Hepatocyte (in vitro differentiated cells): Measurements from ENCODE around the gene SLC9A7. TPM values are rescaled to one million over a fixed set of nuclear protein-coding genes. Genes with fewer than 3 reads are reported as not detected.

ENCODE experiments used
- DNase-seq: peaks from one replicate; pipeline ENCODE4 v3.0.0-alpha.2; 2016; ENCODE audit warnings: low spot score
- H2AFZ ChIP-seq: fragments of 200-600 bp; sonication (generic); 2 replicates; pipeline ENCODE4 v1.6.0; 2016; ENCODE audit warnings: antibody characterized with exemption, mild to moderate bottlenecking
- H3K27ac ChIP-seq: fragments of 200-600 bp; sonication (generic); 2 replicates; pipeline ENCODE4 v1.5.1; 2016; ENCODE audit warnings: mild to moderate bottlenecking
- H3K27me3 ChIP-seq: fragments of 200-600 bp; sonication (generic); 2 replicates; pipeline ENCODE4 v1.6.1; 2016
- H3K36me3 ChIP-seq: fragments of 200-600 bp; sonication (generic); replicated peaks from 2 replicates; pipeline ENCODE4 v1.5.1; 2016; ENCODE audit warnings: low read depth; ENCODE audit not compliant: insufficient read depth
- H3K4me1 ChIP-seq: fragments of 200-600 bp; sonication (generic); 2 replicates; pipeline ENCODE4 v1.5.1; 2016; ENCODE audit warnings: mild to moderate bottlenecking, moderate library complexity; ENCODE audit not compliant: insufficient read depth
- H3K4me2 ChIP-seq: fragments of 200-600 bp; sonication (generic); 2 replicates; pipeline ENCODE4 v1.6.0; 2016
- H3K4me3 ChIP-seq: fragments of 200-600 bp; sonication (generic); 2 replicates; pipeline ENCODE4 v1.5.1; 2016; ENCODE audit warnings: mild to moderate bottlenecking
- H3K79me2 ChIP-seq: fragments of 200-600 bp; sonication (generic); 2 replicates; pipeline ENCODE4 v1.6.0; 2017; ENCODE audit warnings: mild to moderate bottlenecking
- H3K9me2 ChIP-seq: fragments of 200-600 bp; sonication (generic); replicated peaks from 2 replicates; pipeline ENCODE4 v1.6.0; 2017; ENCODE audit warnings: mild to moderate bottlenecking; ENCODE audit not compliant: insufficient read depth
- H3K9me3 ChIP-seq: fragments of 200-600 bp; sonication (generic); 2 replicates; pipeline ENCODE4 v1.5.1; 2016; ENCODE audit warnings: low read depth, mild to moderate bottlenecking
- H4K20me1 ChIP-seq: fragments of 200-600 bp; sonication (generic); 2 replicates; pipeline ENCODE4 v1.6.0; 2016; ENCODE audit warnings: mild to moderate bottlenecking; ENCODE audit not compliant: insufficient read depth, poor library complexity, severe bottlenecking
- EZH2 ChIP-seq: fragments of 200-600 bp; sonication (generic); IDR thresholded peaks from 2 replicates; pipeline ENCODE4 v1.6.1; 2016; ENCODE audit warnings: antibody characterized with exemption, mild to moderate bottlenecking, borderline replicate concordance
- EZH2phosphoT487 ChIP-seq: fragments of 200-600 bp; sonication (generic); IDR thresholded peaks from one replicate; pipeline ENCODE4 v1.6.1; 2018; ENCODE audit warnings: antibody characterized with exemption, mild to moderate bottlenecking, low read depth, moderate library complexity; ENCODE audit not compliant: unreplicated experiment, severe bottlenecking
- WGBS: methylation state at CpG from one replicate; pipeline ENCODE4 v1.1.6; 2016; ENCODE audit warnings: low lambda C conversion rate; ENCODE audit errors: missing lambda C conversion rate; 5-methylcytosine and 5-hydroxymethylcytosine counted together
- polyA plus RNA-seq: library from polyadenylated mRNA; unstranded; fragments of >200 nt; fragmentation: Nextera tagmentation; extraction: Ambion mirVana; gene quantifications from 2 replicates; pipeline ENCODE4 v1.2.1, GENCODE V29; 2016
- total RNA-seq: library from RNA; depleted of rRNA; stranded (reverse); fragments of >200 nt; gene quantifications from 2 replicates; pipeline ENCODE4 v1.2.3, GENCODE V29; 2014
- TF ChIP-seq, protein P1 (sequence below): fragments of 200-600 bp; sonication (generic); IDR thresholded peaks from 2 replicates; pipeline ENCODE4 v1.5.1; 2016; ENCODE audit warnings: antibody characterized with exemption, mild to moderate bottlenecking; ENCODE audit not compliant: poor library complexity

The SLC9A7 gene
- total and polyA plus RNA-seq, 2 experiments from 2014 or later, result 3.6 to 8.1 TPM

DNA sequence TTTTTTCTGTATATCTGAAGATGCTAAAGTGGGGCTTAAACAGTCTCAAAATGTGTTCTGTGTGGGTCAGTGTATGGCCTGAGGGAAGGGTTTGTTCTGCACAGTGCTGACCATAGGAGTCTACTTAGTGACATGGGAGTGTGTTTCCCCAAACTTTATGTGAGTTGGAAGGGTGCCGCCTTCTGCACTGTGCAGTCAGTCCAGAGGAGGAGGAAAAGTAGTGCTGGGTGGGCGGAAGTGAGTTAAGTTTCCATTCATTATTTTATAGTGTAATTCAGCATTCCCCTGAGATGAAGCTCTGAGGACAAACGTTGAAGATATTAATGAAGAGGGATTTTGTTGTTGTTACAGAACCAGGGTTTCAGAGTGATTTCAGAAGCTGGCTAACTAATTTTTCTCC lies 182.5 kb downstream of the SLC9A7 start:
- H4K20me1 ChIP-seq, result no peaks in the 10 kb centered on the region
- H3K4me3 ChIP-seq, result no peak overlapping the region
- no peak overlapping the region for H2AFZ ChIP-seq
- H3K4me1 ChIP-seq, result no peaks in the 10 kb centered on the region
- H3K36me3 ChIP-seq, result no peaks in the 10 kb centered on the region
- peak overlapping the region; percentile 91 for H3K4me2 ChIP-seq
- no peaks in the 10 kb centered on the region for H3K9me2 ChIP-seq
- no peaks in the 10 kb centered on the region for H3K79me2 ChIP-seq
- no peak for DNase-seq
- H3K27me3 ChIP-seq, result peaks cover 3% of the 10 kb centered on the region
- H3K9me3 ChIP-seq, result no peaks in the 10 kb centered on the region
- TF ChIP-seq EZH2phosphoT487 (no peak), EZH2 (no peak)
- TF ChIP-seq, protein P1, sequence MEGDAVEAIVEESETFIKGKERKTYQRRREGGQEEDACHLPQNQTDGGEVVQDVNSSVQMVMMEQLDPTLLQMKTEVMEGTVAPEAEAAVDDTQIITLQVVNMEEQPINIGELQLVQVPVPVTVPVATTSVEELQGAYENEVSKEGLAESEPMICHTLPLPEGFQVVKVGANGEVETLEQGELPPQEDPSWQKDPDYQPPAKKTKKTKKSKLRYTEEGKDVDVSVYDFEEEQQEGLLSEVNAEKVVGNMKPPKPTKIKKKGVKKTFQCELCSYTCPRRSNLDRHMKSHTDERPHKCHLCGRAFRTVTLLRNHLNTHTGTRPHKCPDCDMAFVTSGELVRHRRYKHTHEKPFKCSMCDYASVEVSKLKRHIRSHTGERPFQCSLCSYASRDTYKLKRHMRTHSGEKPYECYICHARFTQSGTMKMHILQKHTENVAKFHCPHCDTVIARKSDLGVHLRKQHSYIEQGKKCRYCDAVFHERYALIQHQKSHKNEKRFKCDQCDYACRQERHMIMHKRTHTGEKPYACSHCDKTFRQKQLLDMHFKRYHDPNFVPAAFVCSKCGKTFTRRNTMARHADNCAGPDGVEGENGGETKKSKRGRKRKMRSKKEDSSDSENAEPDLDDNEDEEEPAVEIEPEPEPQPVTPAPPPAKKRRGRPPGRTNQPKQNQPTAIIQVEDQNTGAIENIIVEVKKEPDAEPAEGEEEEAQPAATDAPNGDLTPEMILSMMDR, result no peak
- no peak overlapping the region for H3K27ac ChIP-seq
- 52% methylated on average over 3 of the region's 3 CpGs for WGBS

DNA sequence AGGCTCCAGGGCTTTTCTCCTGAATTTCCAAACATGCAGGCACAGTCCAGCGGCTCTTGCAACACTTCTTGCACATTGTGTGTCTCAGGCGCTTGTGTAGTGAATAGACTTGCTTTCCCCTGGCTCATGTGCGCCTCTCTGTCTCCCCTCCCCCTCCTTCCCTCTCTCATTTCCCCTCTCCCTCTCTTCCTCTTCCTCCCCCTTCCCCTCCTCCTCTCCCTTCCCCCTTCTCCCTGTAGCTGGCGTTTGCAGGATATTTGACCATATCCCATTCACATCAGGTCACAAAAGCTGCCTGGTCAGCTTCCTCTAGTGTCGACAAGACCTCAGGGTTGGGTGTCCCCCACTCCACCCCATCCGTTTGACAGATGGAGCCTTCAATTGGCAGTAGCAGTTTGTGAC lies 182.9 kb downstream of the SLC9A7 start:
- Histone ChIP-seq H3K4me3 (no peak overlapping the region), H3K4me1 (no peaks in the 10 kb centered on the region), H3K4me2 (peak overlapping the region; percentile 91), H2AFZ (no peak overlapping the region), H3K9me2 (no peaks in the 10 kb centered on the region), H3K27me3 (peaks cover 3% of the 10 kb centered on the region), H3K9me3 (no peaks in the 10 kb centered on the region), H4K20me1 (no peaks in the 10 kb centered on the region), H3K79me2 (no peaks in the 10 kb centered on the region), H3K36me3 (no peaks in the 10 kb centered on the region), H3K27ac (no peak overlapping the region)
- DNase-seq, result no peak
- TF ChIP-seq, protein P1, result no peak
- TF ChIP-seq EZH2phosphoT487, result no peak
- TF ChIP-seq EZH2, result no peak
- WGBS, result 25% methylated on average over 5 of the region's 6 CpGs

GRCh38 chrX:46575586-46575985 lies 183.3 kb downstream of the SLC9A7 start:
- 45% methylated on average over 6 of the region's 6 CpGs for WGBS
- no peak overlapping the region for H3K4me3 ChIP-seq
- peak overlapping the region; percentile 91 for H3K4me2 ChIP-seq
- no peak for DNase-seq
- H4K20me1 ChIP-seq, result no peaks in the 10 kb centered on the region
- no peaks in the 10 kb centered on the region for H3K9me3 ChIP-seq
- peaks cover 3% of the 10 kb centered on the region for H3K27me3 ChIP-seq
- no peaks in the 10 kb centered on the region for H3K79me2 ChIP-seq
- no peaks in the 10 kb centered on the region for H3K36me3 ChIP-seq
- H3K4me1 ChIP-seq, result no peaks in the 10 kb centered on the region
- no peaks in the 10 kb centered on the region for H3K9me2 ChIP-seq
- no peak overlapping the region for H3K27ac ChIP-seq
- no peak for TF ChIP-seq EZH2phosphoT487
- no peak for TF ChIP-seq EZH2
- TF ChIP-seq, protein P1, result no peak
- no peak overlapping the region for H2AFZ ChIP-seq

GRCh38 chrX:46574774-46575381 lies 184.0 kb downstream of the SLC9A7 start:
- Histone ChIP-seq H2AFZ (no peak overlapping the region), H3K9me2 (no peaks in the 10 kb centered on the region), H3K4me1 (no peaks in the 10 kb centered on the region), H3K4me3 (peak overlapping the region; percentile 39), H3K9me3 (no peaks in the 10 kb centered on the region), H3K36me3 (no peaks in the 10 kb centered on the region), H4K20me1 (no peaks in the 10 kb centered on the region), H3K79me2 (no peaks in the 10 kb centered on the region), H3K27ac (no peak overlapping the region), H3K27me3 (peaks cover 3% of the 10 kb centered on the region), H3K4me2 (peak overlapping the region; percentile 91)
- 35% methylated on average over 81 of the region's 90 CpGs for WGBS
- peak; percentile 34 for DNase-seq
- TF ChIP-seq, protein P1, result no peak
- no peak for TF ChIP-seq EZH2
- TF ChIP-seq EZH2phosphoT487, result no peak
